ENCODE data around the gene RASGRP4. TPM values are rescaled to one million over a fixed set of nuclear protein-coding genes. Genes with fewer than 3 reads are reported as not detected.
"Not testable (repeated sequence)": the region's sequence is repeated elsewhere in the genome, so short reads cannot be mapped to it uniquely, and the experiment has no call there.

Gene RASGRP4
- total and polyA plus RNA-seq, 8 donors = 2.0 to 23.8 (median 2.8) TPM

GRCh38 chr19:38417544-38418506 lies 8.2 kb downstream of the RASGRP4 start:
- TF ChIP-seq, protein P1, sequence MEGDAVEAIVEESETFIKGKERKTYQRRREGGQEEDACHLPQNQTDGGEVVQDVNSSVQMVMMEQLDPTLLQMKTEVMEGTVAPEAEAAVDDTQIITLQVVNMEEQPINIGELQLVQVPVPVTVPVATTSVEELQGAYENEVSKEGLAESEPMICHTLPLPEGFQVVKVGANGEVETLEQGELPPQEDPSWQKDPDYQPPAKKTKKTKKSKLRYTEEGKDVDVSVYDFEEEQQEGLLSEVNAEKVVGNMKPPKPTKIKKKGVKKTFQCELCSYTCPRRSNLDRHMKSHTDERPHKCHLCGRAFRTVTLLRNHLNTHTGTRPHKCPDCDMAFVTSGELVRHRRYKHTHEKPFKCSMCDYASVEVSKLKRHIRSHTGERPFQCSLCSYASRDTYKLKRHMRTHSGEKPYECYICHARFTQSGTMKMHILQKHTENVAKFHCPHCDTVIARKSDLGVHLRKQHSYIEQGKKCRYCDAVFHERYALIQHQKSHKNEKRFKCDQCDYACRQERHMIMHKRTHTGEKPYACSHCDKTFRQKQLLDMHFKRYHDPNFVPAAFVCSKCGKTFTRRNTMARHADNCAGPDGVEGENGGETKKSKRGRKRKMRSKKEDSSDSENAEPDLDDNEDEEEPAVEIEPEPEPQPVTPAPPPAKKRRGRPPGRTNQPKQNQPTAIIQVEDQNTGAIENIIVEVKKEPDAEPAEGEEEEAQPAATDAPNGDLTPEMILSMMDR (IDR thresholded peaks at IDR 0.05) = no peak
- H3K27ac ChIP-seq = peak overlapping the region in 1 of 2 donors; percentile 83
- ATAC-seq = peak; percentile 92
- DNase-seq = peak in 3 of 4 donors; percentile 48 to 96 (median 86)
- peaks cover 0 to 48% of the 10 kb centered on the region in 2 donors for H3K36me3 ChIP-seq
- intact Hi-C loops (cut with DNase I) = no loop called here
- peaks cover 9 to 19% of the 10 kb centered on the region in 2 donors for H3K4me1 ChIP-seq
- no peaks in the 10 kb centered on the region for H3K9me3 ChIP-seq
- peak overlapping the region; percentile 14 to 42 for H3K4me3 ChIP-seq
- peaks cover 0 to 8% of the 10 kb centered on the region in 2 donors for H3K27me3 ChIP-seq

DNA sequence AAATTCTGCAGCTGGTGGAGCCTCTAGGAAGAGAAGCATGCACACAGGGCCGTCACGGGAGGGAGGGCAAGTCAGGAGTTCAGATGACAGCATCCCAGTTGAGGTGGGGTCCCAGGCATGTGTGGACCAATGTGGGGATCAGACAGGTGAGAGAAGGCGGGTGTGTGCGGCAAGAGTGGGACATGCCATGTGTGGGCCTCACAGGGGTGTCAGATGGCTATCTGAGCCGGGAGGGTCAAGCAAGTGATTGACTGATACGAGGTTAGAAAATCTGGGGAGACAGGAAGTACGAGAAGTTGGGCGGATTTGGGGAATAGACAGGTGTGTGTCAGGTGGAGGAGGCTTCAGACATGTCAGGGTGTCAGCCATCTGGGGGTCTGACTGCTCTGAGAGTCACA lies 8.9 kb downstream of the RASGRP4 start:
- intact Hi-C loops (cut with DNase I) = no loop called here
- Histone ChIP-seq H3K4me1 (peaks cover 9 to 19% of the 10 kb centered on the region in 2 donors), H3K9me3 (no peaks in the 10 kb centered on the region), H3K27ac (peak overlapping the region in 1 of 2 donors; percentile 83), H3K4me3 (no peak overlapping the region), H3K36me3 (peaks cover 0 to 53% of the 10 kb centered on the region in 2 donors), H3K27me3 (peaks cover 0 to 8% of the 10 kb centered on the region in 2 donors)
- DNase-seq (no peak), ATAC-seq (no peak)
- TF ChIP-seq, protein P1 (IDR thresholded peaks at IDR 0.05) = no peak

- DNase-seq = no peak
- Histone ChIP-seq H3K9me3 (no peaks in the 10 kb centered on the region), H3K36me3 (peaks cover 0 to 68% of the 10 kb centered on the region in 2 donors), H3K4me1 (peaks cover 9 to 16% of the 10 kb centered on the region in 2 donors), H3K27me3 (peaks cover 0 to 8% of the 10 kb centered on the region in 2 donors), H3K4me3 (no peak overlapping the region), H3K27ac (no peak overlapping the region)
- ATAC-seq = no peak
- intact Hi-C loops (cut with DNase I) = no loop called here
- TF ChIP-seq, protein P1 (IDR thresholded peaks at IDR 0.05) = no peak
Observed at GRCh38 chr19:38413416-38413815, 12.6 kb downstream of the RASGRP4 start.

GRCh38 chr19:38412961-38413360 lies 13.1 kb downstream of the RASGRP4 start:
- intact Hi-C loops (cut with DNase I) = no loop called here
- no peak overlapping the region for H3K27ac ChIP-seq
- peaks cover 0 to 3% of the 10 kb centered on the region in 2 donors for H3K27me3 ChIP-seq
- ATAC-seq = no peak
- H3K9me3 ChIP-seq = no peaks in the 10 kb centered on the region
- DNase-seq = no peak
- peaks cover 5 to 11% of the 10 kb centered on the region in 2 donors for H3K4me1 ChIP-seq
- TF ChIP-seq, protein P1 (IDR thresholded peaks at IDR 0.05) = no peak
- no peak overlapping the region for H3K4me3 ChIP-seq
- H3K36me3 ChIP-seq = peaks cover 0 to 72% of the 10 kb centered on the region in 2 donors

- Histone ChIP-seq H3K36me3 (peaks cover 0 to 76% of the 10 kb centered on the region in 2 donors), H3K27ac (no peak overlapping the region), H3K27me3 (no peaks in the 10 kb centered on the region), H3K4me1 (peaks cover 2 to 7% of the 10 kb centered on the region in 2 donors), H3K9me3 (no peaks in the 10 kb centered on the region), H3K4me3 (no peak overlapping the region)
- intact Hi-C loops (cut with DNase I) = no loop called here
- TF ChIP-seq, protein P1 (IDR thresholded peaks at IDR 0.05) = no peak
- no peak for ATAC-seq
- no peak for DNase-seq
Observed at GRCh38 chr19:38412491-38412890, 13.5 kb downstream of the RASGRP4 start.

DNA sequence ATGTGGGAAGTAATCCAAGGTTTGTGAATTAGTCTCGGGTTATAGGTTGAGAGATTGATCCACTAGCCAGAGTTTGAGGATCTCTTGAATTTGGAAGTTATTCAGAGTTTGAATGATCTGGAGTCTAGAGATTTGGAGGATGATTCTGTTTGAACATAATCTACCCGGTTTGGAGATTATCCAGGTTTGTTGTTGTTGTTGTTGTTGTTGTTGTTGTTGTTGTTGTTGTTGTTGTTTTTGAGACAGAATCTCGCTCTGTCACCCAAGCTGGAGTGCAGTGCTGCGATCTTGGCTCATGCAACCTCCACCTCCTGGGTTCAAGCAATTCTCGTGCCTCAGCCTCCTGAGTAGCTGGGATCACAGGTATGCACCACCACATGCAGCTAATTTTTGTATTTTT lies 14.1 kb downstream of the RASGRP4 start:
- H3K9me3 ChIP-seq; intact Hi-C loops (cut with DNase I); H3K27ac ChIP-seq; H3K4me1 ChIP-seq; H3K4me3 ChIP-seq; DNase-seq; H3K27me3 ChIP-seq; ATAC-seq: not testable (repeated sequence)
- H3K36me3 ChIP-seq = peaks cover 0 to 82% of the 10 kb centered on the region in 2 donors

Measured in left lung (tissue), 10 donors.